Sigmoid colon (tissue), 7 donors: Measurements from ENCODE around the gene GLYR1. TPM values are rescaled to one million over a fixed set of nuclear protein-coding genes. Genes with fewer than 3 reads are reported as not detected.

Source experiments
- DNase-seq: peaks from one replicate; pipeline ENCODE4 v3.0.0-alpha.2; 2019
- H3K27ac ChIP-seq, 4 donors: fragments of 200-600 bp; sonication (generic); one replicate each; pipeline ENCODE4 v1.5.1; 2016 to 2019; ENCODE audit warnings: mild to moderate bottlenecking in 1 of 4
- H3K27me3 ChIP-seq, 3 donors: fragments of 200-600 bp; sonication (generic); one replicate each; pipeline ENCODE4 v1.5.1; 2019; ENCODE audit warnings: mild to moderate bottlenecking in 1 of 3
- H3K36me3 ChIP-seq, 4 donors: fragments of 200-600 bp; sonication (generic); one replicate each; pipeline ENCODE4 v1.5.1; 2016 to 2019
- H3K4me1 ChIP-seq, 4 donors: fragments of 200-600 bp; sonication (generic); one replicate each; pipeline ENCODE4 v1.5.1; 2017 to 2019
- H3K4me3 ChIP-seq, 4 donors: fragments of 200-600 bp; sonication (generic); one replicate each; pipeline ENCODE4 v1.5.1; 2017 to 2019; ENCODE audit warnings: mild to moderate bottlenecking in 2 of 4, moderate library complexity in 1 of 4
- H3K9me3 ChIP-seq, 4 donors: fragments of 200-600 bp in 3 of 4; sonication (generic) in 3 of 4; one replicate each; pipeline versions ENCODE4 v1.5.1 to v1.6.1; 2013 to 2019
- CTCF ChIP-seq, 4 experiments: fragments of 450-650 bp in 3 of 4; fragments of 200-600 bp in 1 of 4; IDR thresholded peaks; one replicate each; pipeline ENCODE4 v1.5.1; 2016 to 2019; ENCODE audit warnings: antibody characterized with exemption in 4 of 4, mild to moderate bottlenecking in 3 of 4, moderate library complexity in 2 of 4
- EP300 ChIP-seq, 4 donors: sonication (generic); formaldehyde crosslinking; IDR thresholded peaks; one replicate each; pipeline ENCODE4 v1.6.1; 2017; ENCODE audit warnings: antibody characterized with exemption in 4 of 4
- POLR2A ChIP-seq, 2 donors: fragments of 450-650 bp; IDR thresholded peaks; one replicate each; pipeline ENCODE4 v1.6.1; 2016; ENCODE audit warnings: antibody characterized with exemption in 2 of 2, mild to moderate bottlenecking in 2 of 2, moderate library complexity in 2 of 2
- POLR2AphosphoS5 ChIP-seq, 4 donors: sonication (generic); formaldehyde crosslinking; IDR thresholded peaks; one replicate each; pipeline ENCODE4 v1.6.1; 2017; ENCODE audit warnings: antibody characterized with exemption in 4 of 4
- WGBS, 2 donors: extraction: QIAGEN DNeasy Blood & Tissue Kit; methylation state at CpG; one replicate each; pipeline ENCODE4 v1.1.7; 2013; 5-methylcytosine and 5-hydroxymethylcytosine counted together
- intact Hi-C: fragments of 100-400 bp; cut with DNase I; formaldehyde crosslinking; loops from one replicate; pipeline ENCODE4 v1.15.1; 2023
- polyA plus RNA-seq, 3 donors: library from polyadenylated mRNA; stranded (reverse); fragments of 200-250 nt; gene quantifications; one replicate each; pipeline ENCODE4 v1.2.3, GENCODE V29; 2013
- total RNA-seq, 4 donors: library from RNA; depleted of rRNA; stranded (reverse); fragments of >200 nt; gene quantifications; one replicate each; pipeline ENCODE4 v1.1.0, GENCODE V29; 2016
- donor health status: healthy with polysubstance abuse.
- donor health status: Bipolar disorder and iron deficiency.
- donor health status: healthy.

GLYR1 gene
- total and polyA plus RNA-seq, 7 donors = 48.0 to 70.5 (median 59.9) TPM

GRCh38 chr16:4882000-4882632 is 35.0 kb upstream of the GLYR1 start:
- WGBS, 2 donors = 78 to 79% methylated on average over 14 of the region's 14 CpGs
- H3K36me3 ChIP-seq = peaks cover 51 to 95% (median 76%) of the 10 kb centered on the region in 4 donors

GRCh38 chr16:4880006-4880580 is 33.0 kb upstream of the GLYR1 start:
- intact Hi-C loops = no loop called here
- H3K27me3 ChIP-seq = no peaks in the 10 kb centered on the region
- H3K27ac ChIP-seq = no peak overlapping the region
- TF ChIP-seq EP300 (IDR thresholded peaks at IDR 0.05) (no peak), POLR2AphosphoS5 (IDR thresholded peaks at IDR 0.05) (no peak), POLR2A (IDR thresholded peaks at IDR 0.05) (no peak), CTCF (IDR thresholded peaks at IDR 0.05) (no peak)
- no peak for DNase-seq
- no peaks in the 10 kb centered on the region for H3K9me3 ChIP-seq
- peaks cover 47 to 95% (median 74%) of the 10 kb centered on the region in 4 donors for H3K36me3 ChIP-seq
- H3K4me1 ChIP-seq = peaks cover 0 to 16% (median 10%) of the 10 kb centered on the region in 4 donors
- 95 to 96% methylated on average over 17 of the region's 17 CpGs for WGBS, 2 donors
- no peak overlapping the region for H3K4me3 ChIP-seq

More at GRCh38 chr16:4882000-4882632, 35.0 kb upstream of the GLYR1 start:
- intact Hi-C loops = no loop called here
- no peak for DNase-seq
- no peak for TF ChIP-seq EP300 (IDR thresholded peaks at IDR 0.05)
- no peak for TF ChIP-seq CTCF (IDR thresholded peaks at IDR 0.05)
- no peak for TF ChIP-seq POLR2AphosphoS5 (IDR thresholded peaks at IDR 0.05)
- no peak for TF ChIP-seq POLR2A (IDR thresholded peaks at IDR 0.05)
- no peak overlapping the region for H3K4me3 ChIP-seq
- no peak overlapping the region for H3K27ac ChIP-seq
- H3K9me3 ChIP-seq = no peaks in the 10 kb centered on the region
- H3K4me1 ChIP-seq = peaks cover 0 to 16% (median 10%) of the 10 kb centered on the region in 4 donors
- no peaks in the 10 kb centered on the region for H3K27me3 ChIP-seq

- 72 to 82% methylated on average over 4 of the region's 4 CpGs for WGBS, 2 donors
- no peak for DNase-seq
- H3K4me3 ChIP-seq = no peak overlapping the region
- peaks cover 41 to 95% (median 75%) of the 10 kb centered on the region in 4 donors for H3K36me3 ChIP-seq
- TF ChIP-seq EP300 (IDR thresholded peaks at IDR 0.05) = no peak
- TF ChIP-seq POLR2A (IDR thresholded peaks at IDR 0.05) = no peak
- no peak for TF ChIP-seq CTCF (IDR thresholded peaks at IDR 0.05)
- no peak for TF ChIP-seq POLR2AphosphoS5 (IDR thresholded peaks at IDR 0.05)
- H3K27me3 ChIP-seq = no peaks in the 10 kb centered on the region
- intact Hi-C loops = no loop called here
- H3K9me3 ChIP-seq = no peaks in the 10 kb centered on the region
- no peak overlapping the region for H3K27ac ChIP-seq
- H3K4me1 ChIP-seq = peaks cover 0 to 16% (median 10%) of the 10 kb centered on the region in 4 donors
Measured at GRCh38 chr16:4879049-4879448, 32.0 kb upstream of the GLYR1 start.

- Histone ChIP-seq H3K4me3 (no peak overlapping the region), H3K27me3 (no peaks in the 10 kb centered on the region), H3K36me3 (peaks cover 40 to 98% (median 78%) of the 10 kb centered on the region in 4 donors), H3K27ac (no peak overlapping the region), H3K9me3 (no peaks in the 10 kb centered on the region), H3K4me1 (peaks cover 0 to 9% (median 4%) of the 10 kb centered on the region in 4 donors)
- TF ChIP-seq POLR2AphosphoS5 (IDR thresholded peaks at IDR 0.05) = no peak
- no peak for TF ChIP-seq POLR2A (IDR thresholded peaks at IDR 0.05)
- no peak for TF ChIP-seq CTCF (IDR thresholded peaks at IDR 0.05)
- no peak for TF ChIP-seq EP300 (IDR thresholded peaks at IDR 0.05)
- DNase-seq = no peak
- 95% methylated on average over 14 of the region's 14 CpGs for WGBS, 2 donors
- intact Hi-C loops = no loop called here
Measured at GRCh38 chr16:4877380-4877685, 30.2 kb upstream of the GLYR1 start.
